HG03108 (cell line): ENCODE results near the gene VAT1L.

Experiments used
- ATAC-seq: cut with Tn5 transposase; IDR thresholded peaks from one replicate; pipeline ENCODE4 v1.9.1; 2021; ENCODE audit warnings: moderate library complexity; ENCODE audit not compliant: unreplicated experiment

The VAT1L gene

DNA sequence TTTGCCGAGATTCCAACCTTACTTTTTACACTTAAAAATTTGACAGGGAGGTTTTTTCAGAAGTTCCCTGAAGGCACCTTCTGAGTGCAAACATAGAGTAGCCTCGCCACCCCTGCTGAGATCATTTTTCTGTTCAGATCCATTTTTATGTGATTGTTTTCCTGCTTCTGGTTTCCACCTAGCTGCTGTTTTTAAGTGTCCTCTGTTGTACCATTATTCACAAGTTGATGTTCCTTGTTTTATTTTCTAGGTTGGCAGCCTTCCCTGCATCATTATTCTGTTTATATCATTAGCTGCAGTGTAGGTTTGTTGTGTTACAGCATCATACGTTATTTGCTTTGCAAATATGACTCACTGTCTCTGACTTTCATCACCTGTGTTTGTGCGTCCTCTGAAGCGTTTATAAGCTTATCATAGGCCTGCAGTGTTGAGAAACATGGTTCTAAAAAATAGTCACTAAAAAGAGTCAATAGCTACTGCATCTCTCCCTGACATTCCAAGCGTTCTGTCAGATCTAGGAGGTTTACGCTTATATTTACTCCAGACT is 117.1 kb downstream of the VAT1L start:
- no peak for ATAC-seq

DNA sequence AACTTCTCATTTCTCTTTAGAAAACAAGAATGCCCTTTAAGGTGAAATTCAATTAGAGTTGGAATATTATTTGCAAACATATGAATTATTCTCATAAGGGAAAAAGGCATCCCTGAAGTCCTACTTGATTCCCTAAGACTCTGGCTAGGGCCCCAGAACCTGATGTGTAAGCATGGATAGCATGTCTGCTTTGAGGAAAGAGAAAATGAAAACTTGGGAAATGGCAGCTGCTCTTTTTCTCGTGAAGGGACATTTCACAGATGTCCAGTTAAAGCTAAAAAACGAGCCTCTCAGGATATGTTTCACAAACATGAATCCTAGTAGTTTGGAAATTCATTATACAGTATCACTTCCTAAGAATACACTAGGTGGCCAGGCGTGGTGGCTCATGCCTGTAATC is 121.7 kb downstream of the VAT1L start:
- ATAC-seq, result no peak

DNA sequence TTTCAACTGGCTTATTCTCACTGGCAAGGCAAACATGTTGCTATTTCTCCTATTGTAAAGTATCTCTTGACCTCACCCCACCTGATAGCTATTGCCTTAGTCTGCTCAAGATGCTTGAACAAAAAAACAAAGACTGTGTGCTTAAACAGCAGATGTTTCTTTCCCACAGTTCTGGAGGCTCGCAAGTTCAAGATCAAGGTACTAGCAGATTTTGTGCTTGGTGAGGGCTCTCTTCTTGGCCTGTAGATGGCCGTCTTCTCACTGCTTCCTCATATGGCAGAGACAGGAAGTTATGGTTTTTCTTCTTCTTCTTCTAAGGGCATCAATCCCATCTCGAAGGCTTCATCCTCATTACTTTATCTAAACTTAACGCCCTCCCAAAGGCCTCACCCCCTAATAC is 124.3 kb downstream of the VAT1L start:
- ATAC-seq, result no peak

DNA sequence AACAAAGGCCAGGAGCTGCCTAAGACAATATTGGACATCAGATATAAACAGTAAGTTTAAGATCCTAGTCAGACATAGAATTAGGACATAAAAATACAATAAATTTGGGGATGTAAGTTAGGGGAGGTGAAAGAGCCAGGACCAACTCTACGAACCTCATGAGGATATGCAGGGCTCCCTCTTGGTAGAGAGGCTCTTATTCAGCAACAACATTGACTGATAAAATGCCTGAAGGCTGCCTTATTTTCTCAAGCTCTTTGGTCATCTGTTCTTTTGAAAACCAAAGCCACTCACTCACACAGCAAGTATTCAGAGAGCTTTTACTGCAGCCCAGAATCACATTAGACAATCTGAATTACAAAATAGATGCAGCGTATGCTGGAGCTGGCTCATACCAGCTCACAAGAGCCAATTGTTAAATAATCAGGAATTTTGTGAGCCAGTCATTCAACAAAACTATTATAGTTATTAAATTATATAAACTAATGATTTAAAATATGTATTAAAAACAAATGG is 125.4 kb downstream of the VAT1L start:
- no peak for ATAC-seq

DNA sequence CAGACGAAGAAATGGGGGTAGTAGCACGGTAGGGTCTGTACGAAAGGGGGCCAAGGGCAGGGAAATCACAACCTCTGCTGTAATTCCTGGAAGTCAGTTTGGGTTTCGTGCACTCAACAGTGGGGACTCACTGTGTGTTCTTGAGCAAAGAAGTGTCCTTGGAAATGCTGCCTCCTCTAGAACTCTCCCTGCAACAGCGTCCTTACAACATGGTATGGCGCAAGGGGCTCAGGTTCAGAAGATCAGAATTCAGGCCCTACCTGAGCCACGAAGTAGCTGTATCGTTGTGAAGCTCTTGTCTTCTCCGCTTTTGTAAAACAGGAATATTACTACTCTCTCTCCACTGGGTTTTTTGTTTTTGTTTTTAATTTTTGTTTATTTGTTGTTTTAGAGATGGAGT is 127.7 kb downstream of the VAT1L start:
- ATAC-seq, result no peak

DNA sequence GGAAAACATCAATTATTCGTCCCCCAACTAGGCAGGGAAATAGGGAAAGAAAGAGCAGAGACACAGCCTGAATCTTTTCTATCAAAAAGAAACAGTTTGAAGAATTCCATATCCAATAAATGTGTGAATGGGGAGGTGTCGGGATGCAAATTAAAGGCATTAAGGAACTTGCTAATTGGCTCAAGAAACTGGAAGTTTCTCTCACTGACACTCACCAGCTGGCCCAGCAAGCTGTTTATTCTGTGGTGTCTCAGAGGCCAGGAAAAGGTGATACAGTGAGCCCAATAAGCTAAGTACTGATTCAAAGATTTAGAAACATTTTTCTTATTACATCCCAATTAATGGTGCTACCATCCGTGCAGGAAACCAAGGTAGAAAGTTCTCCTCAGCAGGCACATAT is 129.6 kb downstream of the VAT1L start:
- no peak for ATAC-seq

DNA sequence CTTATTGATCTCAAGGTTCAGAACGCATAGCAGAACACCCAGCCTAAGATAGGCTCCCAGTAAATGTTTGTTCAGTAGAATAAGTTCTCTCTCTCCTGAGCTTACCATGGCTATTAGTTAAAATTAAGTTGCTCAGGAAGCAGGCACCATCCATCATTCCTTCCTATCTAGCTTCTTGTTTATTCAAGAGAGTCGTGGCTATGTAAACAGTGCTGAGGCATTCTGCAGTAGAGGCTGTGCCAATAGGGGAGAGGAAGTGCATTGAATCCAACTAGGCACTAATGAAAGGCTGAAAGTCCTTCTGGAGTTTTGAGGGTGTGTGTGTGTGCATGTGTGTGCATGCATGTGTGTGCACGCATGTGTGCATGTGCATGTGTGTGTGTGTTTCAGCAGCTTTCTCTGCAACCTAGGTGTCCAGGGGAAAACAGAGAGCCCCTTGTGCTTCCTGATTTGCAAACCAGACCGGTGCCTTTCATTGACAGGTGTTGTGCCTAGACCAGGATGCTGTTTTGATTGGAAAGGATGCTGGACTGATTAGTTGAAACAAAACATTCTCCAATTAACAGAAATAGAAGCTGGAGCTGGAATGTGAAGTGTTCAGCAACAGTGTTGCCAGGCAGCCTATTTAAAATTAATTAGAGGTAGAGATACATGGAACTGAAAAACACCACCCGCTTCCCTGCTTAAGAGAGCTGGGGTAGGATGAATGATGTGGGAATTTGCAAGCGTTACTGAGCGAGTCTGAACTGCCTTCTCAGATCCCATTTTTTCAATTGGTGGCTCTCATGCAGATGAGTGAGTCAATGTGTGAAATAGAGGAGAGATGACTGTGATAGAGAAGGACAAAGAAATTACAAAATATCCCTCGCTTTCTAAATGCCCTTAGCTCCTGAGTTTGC is 130.7 kb downstream of the VAT1L start:
- no peak for ATAC-seq

DNA sequence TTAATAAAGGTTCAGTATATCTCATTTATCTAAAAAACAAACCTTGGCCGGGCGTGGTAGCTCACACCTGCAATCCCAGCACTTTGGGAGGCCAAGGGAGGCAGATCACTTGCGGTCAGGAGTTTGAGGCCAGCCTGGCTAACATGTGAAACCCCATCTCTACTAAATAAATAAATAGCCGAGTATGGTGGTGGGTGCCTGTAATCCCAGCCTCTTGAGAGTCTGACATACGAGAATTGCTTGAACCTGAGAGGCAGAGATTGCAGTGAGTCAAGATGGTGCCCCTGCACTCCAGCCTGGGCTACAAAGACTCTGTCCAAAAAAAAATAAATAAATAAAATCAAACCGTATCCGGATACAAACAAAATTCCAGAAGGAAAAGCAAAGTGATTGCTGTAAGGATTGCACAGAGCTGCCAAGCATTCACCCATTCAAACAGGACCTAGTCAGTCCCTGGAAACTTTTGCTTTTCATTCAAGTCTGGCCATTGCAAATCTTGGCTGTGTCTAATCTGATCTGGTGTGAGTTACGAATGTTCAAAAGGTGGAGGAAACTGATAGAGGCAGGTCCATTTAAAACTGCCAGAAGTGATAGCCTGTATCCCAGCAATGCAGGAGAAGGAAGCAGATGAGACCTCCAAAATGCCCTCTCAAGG is 131.5 kb downstream of the VAT1L start:
- no peak for ATAC-seq

DNA sequence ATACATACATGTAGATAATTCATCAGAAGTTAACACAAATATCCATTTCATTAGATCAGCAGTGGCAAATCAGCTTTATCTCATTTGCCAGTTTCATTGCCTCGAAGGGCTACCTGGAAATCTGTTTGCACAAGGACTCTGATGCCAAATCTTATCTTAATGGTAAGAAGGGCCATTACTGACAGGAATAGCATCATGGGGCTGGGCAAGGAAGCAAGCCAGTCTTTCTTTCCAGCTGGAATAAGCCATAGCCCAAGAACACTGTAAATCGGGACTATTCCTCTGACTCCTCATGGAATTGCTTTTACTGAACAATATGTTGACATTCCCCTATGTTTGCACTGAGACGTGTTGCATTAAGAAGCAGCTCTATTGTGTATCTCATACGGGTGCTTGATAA is 132.6 kb downstream of the VAT1L start:
- no peak for ATAC-seq

DNA sequence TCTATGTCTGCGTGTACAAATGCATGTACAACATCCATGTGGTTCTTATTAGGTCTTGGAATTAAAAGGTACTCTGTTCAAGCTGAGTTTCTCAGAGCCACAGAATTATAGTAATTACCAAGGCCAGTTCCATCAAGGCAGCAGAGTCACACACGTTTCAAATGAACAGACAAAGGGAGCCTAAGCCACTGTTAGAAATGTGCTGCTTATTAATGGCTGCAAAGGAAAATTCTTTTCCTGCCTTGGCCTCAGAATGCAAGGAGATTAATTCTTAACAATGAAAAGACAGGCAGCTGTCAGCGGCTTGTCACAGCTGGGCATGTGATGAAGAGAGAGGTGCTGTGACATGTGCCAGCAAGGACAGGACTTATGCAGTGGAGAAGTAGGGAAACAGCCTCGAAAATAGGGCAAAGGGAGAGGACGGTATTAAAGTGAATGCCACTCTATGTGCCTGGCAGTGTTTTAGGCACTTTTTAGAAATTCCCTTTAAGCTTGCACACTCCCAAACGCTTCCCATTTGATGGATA is 133.9 kb downstream of the VAT1L start:
- no peak for ATAC-seq

DNA sequence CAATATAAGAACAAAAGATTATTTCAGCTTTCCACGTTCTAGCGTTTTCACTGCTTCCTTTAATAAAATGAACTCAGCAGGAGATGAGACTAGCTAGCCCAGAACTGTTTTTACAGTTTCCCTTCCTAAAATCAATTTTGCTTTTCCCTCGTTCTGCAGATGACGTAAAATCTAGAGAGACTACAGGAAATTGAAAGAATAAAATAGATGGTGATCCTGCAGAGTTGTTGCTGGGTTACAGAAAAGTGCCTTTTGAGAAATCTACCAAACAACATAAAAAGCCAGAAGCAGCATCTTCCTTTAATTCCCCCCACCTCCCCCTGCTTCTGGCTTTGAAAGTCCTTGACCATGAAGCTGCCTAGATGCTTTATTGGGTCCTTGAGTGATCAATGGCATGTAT is 137.2 kb downstream of the VAT1L start:
- ATAC-seq, result no peak

DNA sequence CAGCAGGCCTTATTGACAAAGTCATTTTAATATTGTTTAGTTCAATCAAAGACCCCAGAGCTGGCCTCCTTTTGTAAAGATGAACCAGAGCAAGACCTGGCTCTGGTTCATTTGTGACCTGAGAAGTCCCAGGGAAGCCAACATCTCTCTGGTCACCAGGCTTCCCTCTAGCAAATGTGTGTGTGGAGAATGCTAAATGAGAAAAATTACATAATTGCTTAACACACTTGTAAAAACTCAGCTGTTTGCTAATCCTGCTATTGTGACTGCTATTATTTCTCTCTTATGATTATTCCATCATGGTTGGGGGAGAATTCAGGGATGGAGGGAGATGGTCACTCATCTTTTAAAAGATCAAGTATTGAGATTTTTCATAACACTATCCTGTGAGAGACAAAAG is 139.7 kb downstream of the VAT1L start:
- no peak for ATAC-seq

DNA sequence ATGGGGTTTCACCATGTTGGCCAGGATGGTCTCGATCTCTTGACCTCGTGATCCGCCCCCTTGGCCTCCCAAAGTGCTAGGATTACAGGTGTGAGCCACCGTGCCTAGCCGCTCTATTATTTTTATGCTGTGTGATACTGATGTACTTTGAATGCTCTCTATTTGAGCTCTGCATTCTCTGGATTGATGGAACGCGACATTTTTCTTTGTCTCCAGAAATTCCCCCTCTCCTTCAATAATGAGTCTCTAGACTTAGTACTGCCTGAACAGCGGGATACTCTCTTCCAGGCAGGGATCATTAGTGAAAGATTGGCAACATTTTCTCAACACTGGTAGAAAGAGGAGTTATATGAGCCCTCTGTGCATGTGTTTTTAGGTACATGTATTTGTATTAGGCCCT is 140.6 kb downstream of the VAT1L start:
- no peak for ATAC-seq

DNA sequence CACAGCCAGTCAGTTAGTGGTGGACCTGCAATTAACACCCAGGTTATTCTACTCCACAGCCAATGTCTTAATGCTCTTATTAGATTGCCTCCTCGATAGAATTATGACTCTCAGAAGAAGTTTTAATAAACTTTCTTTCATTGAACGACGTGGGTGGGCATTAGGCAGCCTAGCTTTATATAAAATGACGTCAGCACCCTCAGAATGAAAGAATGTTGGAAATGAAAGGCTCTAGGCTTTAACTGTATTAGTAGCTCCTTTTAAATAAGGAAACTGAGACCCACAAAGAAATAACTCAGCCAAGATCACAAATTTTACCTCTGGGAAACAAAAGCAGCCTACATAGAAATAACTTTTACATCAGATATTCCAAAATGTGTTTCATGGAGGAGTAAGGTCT is 142.7 kb downstream of the VAT1L start:
- ATAC-seq, result no peak

DNA sequence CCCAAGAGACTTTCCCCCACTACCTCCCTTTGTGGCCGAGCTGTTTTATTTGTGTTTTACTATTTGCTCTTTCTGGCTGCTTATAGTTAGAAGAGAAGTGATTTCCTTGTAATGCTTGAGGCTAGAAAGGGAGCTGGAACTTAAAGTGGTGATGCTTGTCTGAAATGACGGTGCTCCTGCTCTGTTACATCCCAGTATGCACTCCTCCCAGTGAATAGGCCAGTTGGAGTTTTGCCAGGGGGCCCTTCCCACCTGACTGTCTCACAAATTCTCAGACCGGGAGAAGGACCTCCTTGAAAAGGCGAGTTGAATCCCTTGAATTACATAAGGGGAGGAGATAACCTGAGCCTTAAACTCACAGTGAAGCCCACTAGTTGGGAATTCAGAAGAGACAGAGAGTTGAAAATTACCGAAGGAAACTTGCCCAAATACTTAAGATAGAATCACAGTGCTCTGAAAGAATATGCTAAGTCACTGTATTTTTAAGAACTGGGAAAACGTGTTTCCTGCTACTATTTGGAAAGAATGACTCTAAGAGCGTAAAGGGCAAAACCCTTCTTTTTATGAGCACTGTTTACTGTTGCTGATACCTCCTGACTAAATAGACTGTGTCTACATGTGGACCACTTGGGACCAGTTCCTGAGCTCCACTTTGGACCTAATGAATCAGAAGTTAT is 149.2 kb downstream of the VAT1L start:
- ATAC-seq, result no peak

DNA sequence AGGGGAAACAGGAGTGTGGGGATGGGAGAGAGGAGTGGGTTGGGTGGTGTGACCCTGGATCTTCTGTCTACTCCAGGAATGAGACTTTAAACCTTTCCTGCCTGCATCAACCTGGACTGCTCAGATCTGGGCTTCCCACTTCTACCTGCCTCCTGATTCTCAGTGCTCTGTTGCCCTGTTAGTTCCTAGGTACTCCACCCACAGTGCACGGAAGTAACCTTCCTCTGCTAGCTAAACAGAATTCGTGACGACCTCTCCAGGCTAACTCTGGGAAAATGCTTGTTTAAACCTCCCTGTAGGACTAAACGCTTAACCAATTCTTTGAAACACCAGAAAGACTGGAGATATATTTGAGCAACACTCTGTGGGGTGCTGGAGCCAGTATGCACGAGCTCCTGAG is 150.5 kb downstream of the VAT1L start:
- no peak for ATAC-seq

DNA sequence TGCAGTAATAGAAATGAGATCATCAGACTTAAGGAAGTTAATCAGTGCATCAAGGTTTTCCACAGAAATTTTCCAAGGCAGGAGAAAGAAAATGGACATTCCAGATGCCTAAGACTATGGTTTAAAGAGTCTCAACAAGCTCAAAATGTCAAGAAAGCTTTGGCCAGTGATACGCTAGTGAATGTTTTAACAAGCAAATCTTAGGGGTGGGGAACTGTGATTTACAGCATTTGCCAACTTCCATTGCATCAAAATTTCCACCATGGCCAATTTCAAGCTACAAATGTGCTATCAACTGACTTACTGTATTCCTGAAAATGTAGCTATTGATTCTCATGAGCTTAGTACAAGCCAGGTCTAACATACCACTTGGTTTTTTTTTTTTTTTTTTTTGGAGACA is 151.6 kb downstream of the VAT1L start:
- no peak for ATAC-seq

DNA sequence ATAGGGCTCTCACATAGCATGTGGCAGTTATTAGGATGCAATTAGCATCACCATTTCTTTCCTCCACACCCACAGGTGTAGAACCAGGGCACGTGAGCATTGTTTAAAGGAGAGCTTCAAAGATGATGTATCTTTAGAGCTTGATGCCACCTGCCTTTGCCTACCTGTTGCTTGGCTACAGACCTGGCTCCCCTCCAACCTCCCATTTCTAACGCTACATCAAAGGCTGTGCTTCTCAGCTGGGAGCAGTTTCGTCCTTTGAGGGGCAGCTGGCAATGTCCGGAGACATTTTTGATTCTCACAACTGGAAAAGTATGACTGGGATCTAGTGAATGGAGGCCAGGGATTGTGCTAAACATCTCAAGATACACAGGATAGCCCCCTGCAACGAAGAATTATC is 155.4 kb downstream of the VAT1L start:
- no peak for ATAC-seq

DNA sequence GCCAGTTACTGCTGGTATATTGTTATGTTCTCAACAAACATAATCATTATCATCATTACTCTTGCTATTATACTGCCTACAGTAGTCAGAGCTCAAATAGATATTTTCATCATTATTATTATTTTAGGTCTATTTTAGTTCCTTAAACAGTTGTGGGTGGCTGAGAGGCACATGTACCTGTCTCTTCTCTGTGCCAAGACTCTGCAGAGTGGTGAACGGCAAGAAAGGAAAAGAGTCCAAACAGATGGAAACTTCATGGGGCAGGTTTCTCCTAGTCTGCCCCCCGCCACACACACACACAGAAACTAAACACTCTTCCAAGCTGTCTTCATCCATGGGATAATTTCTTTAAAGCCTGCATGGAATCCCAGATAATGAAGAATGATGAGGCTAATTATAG is 156.3 kb downstream of the VAT1L start:
- no peak for ATAC-seq

DNA sequence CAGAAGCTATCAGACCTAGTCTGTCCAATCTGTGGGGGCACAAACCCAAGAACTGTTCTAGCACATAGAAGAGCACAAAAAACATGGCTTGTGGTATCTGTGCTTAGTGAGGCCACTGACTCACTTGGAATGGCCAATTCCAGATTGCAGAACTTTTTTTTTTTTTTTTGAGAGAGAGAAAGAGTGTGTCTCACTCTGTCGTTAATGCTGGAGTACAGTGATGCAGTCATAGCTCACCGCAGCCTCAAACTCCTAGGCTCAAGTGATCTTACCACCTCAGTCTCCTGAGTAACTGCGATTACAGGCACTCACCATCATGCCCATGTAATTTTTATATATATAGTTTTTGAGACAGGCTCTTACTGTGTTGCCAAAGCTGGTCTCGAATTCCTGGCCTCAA is 156.8 kb downstream of the VAT1L start:
- ATAC-seq, result no peak

DNA sequence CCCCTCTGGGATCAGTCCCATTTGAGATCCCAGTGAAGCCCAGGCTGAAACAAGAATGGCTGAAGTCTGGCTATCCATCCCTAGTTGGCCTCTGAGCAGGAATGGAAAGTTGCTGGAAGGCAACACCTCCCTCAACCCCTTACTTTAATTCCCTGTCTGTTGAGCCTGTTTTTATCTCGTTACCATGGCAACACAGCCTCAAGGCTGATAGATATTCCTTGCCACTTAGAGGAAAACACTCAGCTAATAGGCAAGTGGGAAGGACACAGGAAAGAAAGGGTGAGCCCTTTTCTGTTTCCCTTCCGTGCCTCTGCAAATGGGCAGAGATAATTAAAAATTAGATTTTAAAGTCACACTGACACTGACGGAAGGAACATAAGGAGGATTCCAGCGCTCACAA is 158.5 kb downstream of the VAT1L start:
- no peak for ATAC-seq
